Stimulated activated CD4-positive, alpha-beta T cell treated with anti-CD3 and anti-CD28 coated beads, Interleukin-12 subunit alpha, Interleukin-12 subunit beta, amount 100 ng/mL, for 24 hours (primary cell): ENCODE results near the gene RREB1.

ENCODE experiments used
- DNase-seq, 2 experiments: peaks; one replicate each; pipeline ENCODE4 v3.0.0-alpha.2; 2020; ENCODE audit warnings: low read depth in 2 of 2

RREB1 gene

DNA sequence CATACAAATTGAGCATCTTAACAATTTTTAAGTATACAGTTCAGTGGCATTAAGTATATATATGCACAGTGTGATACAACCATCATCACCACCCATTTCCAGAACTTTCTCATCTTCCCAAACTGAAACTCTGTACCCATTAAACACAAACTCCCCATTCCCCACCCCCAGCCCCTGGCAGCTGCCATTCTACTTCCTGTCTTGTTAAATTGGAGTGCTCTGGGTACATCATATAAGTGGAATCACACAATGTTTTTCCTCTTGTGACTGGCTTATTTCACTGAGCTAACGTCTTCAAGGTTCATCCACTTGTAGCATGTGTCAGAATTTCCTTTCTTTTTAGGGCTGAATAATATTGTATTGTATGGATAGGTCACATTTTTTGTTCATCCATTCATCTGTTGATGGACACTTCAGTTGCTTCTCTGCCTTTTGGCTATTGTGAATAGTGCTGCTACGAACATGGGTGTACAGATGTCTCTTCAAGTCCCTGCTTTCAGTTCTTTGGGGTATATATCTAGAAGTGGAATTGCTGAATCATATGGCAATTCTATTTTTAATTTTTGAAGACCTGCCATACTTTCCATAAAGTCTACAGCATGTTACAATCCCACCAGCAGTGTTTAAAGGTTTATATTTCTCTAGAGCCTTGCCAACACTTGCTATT is 19.6 kb upstream of the RREB1 start:
- DNase-seq, result no peak

- no peak for DNase-seq
Observed at GRCh38 chr6:7098993-7099392, 8.8 kb upstream of the RREB1 start.

DNA sequence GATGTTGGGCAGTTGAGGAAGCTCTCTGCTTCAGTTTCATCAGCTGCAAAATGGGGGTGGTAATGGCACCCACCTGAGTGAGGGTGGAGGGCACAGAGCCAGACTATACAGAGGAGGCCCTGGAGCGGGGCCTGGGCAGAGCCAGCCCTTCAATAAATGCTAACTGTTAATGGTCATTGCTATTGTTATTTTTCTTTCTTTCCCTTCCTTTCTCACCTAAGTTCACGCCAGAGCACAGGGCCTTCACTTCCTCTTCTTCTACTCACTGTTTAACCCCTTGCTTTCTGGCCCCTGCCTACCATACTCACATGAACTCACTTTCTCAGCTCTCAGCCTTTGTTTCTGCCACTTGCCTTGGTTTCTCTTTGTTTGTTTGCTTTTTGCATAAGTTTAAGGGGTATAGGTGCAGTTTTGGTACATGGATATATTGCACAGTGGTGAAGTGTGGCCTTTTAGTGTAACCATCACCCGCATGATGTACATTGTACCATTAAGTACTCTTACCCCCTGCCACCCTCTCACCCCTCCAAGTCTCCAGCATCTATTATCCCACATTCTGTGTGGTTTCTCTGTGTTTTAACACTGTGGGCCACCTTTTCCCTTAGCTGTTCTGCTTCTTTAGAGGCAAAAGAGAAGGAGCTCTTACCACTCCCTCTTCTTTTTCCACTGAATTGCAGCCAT is 7.5 kb upstream of the RREB1 start:
- DNase-seq, result no peak

DNA sequence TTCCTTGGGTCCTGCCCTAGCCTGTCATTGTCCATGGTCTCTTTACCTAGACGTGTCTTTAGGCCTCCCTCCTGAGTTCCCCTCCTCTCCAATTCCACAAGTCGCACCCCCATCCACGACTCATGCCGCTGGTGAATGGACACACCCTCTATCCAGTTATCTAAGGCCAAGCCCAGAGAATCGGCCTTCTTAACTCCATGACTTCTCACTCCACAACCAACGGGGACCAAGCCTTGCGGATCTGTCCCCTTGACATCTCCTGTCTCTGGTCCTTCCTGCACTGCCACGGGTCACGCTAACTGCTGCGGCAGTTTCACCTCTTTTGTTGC is 7.0 kb upstream of the RREB1 start:
- DNase-seq, result no peak

DNA sequence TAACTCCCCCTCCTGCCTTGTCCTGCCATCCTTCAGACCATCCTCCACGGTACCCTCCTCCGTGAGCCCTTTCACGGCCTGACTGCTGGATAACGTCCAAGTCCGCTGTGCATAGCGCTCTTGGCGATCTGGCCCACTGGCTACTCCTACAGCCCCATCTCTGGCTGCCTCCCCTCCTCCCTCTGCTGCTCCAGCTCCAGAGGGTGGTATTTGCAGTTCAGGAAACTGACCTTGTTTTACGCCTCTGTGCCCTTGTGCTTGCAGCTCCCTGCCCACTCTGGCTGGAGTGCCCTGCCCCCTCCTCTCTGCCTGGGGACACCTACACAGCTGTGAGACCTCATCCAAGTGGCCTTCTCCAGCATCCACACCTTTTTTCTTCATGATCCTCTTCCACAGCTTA is 6.5 kb upstream of the RREB1 start:
- DNase-seq, result no peak

GRCh38 chr6:7104752-7105151 is 3.0 kb upstream of the RREB1 start:
- no peak for DNase-seq

- no peak for DNase-seq
Observed at GRCh38 chr6:7106215-7106751, 1.5 kb upstream of the RREB1 start.

DNA sequence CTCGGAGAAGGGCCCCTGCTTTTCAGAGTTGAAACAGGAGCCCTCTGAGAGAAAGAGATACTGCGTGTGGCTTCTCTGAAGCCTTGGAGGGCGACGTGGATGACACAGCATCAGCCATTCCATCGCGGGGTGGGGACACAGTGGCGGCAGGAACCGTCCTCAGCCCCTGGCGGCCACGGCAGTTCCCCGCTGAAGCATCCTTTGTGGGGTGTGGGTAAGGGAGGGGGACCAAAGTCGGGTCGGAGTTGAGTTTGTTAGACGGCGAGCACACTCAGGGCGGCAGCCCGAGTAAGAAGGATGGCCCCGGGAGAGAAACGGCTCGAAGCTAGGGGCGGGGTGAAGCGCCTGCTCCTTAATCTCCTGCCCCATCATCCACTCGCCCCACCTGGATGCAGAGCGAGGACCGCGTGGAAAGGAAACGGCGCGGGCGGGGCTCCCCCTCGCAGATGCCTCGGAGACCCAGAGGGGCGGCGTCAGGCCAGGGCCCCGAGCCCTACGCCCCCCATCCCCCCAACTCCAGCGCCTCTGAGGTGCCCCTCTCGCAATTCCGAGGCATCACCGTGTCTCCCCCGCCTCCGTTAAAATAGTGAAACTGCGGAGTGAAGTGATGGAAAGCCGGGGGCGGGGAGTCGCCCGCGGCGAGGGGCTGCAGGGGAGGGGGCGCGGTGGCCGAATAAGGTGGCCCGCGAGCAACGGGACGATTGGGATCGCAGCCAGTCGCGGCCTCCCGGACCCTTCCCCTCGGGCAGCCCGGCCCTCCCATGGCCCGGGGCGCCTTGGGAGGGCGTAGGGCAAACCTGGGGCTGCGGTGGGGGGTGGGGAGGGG is 796 bp upstream of the RREB1 start:
- peak; percentile 38 to 55 for DNase-seq

DNA sequence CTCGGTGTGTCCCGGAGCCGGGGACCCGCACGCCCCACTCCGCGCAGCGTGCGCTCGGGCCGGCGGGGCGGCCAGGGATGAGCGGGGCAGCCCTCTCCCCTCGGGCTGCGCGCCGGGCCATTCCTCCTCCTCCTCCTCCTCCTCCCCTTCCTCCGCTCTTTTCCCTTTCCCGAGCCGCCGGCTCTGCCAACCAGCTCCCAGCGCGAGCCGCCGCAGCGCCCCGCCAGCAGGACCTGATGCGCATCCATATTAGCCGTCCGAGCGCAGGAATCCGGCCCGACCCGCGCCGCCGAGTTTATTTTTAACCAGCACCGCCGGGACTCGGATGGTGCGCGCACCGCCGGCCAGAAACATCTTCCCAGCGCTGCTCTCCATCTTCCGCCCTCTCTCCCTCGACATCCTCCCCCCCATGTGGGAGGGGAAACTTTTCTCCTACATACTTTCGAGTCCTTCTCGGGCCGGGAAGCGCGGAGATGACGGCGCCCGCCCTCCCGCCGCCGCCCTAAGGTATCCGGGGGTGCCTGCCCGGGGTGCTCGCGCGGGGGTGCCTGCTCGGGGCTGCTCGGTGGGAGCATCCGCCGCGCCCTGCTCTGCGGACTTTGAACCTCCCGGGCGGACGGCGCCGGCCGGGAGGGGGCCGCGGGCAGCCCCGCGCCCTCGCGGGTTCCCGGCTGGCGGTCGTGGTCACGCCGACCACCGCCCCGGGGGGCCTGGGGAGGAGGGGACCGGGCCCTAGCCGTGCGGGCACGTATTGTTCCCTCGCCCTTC is 619 bp downstream of the RREB1 start:
- peak; percentile 11 to 25 for DNase-seq

DNA sequence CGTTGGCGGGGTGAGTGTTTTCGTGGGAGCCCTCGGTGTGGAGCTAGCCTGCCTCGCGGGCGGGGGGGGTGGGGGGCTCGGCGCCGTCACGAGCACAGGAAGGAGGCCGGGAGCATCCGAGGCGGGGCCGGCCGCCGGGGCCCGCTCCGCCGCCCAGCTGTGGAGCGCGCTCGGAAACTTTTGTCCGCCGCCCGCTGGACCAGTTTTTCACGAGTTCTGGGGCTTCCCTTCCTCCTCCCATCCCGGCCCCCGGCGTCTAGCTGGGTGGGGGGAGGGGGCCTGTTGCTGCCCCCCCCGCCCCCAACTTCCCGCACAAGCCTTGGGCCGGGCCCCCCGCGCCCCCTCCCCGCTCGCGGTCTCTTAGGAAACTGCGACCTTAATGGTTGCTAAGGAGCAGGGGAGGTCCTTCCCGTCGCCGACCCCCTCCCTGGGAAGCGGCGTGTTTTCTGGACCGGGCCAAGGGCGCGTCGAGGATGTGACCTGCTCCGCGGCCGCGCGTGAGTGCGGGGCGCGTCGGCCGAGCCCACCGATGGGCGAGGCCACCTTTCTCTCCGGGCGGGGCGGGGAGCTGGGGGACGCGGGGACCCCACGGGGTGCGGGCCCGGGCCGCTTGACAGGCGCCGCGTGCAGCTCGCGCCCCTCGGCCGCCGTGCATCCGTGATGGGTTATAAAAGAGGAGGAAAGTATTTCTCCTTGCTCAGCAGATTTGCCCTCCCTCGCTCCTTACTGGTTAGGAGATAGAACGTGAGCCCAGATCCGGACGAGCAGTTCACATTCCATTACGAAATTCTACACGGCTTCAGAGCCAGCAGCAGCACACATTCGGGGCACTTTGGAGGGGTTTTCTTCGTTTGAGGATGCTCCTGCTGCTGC is 1.4 kb downstream of the RREB1 start:
- DNase-seq, result peak; percentile 14 to 23

- no peak for DNase-seq
Observed at GRCh38 chr6:7110092-7110792, 2.5 kb downstream of the RREB1 start.

DNA sequence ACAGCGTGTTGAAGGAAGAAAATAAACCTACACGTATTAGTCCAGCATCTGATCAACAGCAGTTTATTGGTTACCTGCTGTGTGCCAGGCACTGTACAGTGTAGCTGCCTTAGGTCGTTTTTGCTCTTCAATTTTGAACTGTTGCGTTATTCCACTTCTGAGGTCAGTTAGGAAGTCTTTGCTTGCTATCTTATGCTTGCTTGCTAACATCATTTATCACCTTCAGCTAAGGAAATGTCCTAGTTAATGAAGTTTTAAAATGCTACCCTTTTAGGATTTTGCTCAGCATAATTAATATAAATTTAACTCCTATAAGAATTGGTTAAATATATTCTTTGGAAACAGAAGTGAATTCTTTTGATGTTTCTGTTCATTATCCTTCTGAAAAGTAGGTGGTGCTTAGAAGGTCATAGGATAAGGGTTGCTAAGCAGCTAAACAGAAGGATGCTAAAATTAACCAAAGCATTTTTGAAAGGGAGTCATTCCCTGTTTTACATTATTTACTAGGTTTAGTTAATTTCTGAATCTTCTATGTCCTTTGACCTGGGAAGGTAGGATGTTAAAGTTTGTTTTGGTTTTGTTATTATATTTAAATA is 3.4 kb downstream of the RREB1 start:
- DNase-seq, result no peak

DNA sequence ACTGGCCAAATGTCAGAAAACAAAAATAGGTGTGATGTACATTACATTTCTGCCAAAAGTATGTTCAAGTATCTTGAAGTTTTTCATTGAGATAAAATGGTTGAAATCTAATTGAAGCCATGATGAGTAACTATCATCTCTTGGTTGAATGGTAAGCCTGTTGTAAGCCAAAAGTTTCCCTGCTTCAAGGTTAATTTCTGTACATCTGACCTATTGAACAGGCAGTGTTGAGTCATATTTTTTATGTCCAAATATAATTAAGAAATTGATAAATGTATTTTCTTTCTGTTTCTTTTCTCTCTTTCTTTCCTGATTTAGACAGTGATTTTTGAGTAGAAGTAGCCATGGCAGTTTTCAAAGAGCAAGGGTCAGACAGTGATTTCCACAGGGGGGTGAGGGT is 4.4 kb downstream of the RREB1 start:
- no peak for DNase-seq

GRCh38 chr6:7112741-7113313 is 5.1 kb downstream of the RREB1 start:
- DNase-seq, result peak; percentile 15 to 19

DNA sequence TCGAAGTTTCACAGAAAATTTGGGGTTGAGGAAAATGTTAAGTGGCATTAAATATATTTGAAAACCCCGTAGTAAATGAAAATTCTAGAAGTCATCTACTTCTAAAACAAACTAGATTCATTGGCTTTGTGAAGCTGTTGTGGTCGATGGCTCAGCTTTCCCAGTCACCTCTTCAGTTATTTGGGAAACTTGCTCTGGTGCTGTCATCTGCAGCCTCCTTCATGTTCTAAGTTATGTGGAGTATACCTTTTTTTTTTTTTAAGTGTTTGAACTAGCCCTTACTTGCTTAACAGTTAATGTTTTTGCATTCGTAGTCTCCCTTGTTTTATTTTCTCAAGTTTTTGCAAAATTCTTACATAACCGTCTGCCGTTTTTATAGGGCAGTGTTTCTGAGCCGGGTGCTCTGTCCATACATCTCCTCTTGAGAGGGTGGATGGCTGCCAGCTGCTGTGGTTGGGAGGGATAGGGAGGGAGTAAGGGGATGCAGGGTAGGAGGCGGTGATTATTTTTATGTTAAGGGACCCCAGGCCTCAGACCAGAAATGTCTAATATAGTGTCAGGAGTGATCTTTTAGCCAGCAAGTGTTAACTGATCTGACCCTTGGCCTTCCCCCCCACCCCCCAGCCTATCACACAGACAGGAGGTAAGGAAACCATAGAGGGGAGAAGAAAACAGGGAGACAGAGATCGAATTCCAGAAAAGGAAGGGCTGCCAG is 7.1 kb downstream of the RREB1 start:
- DNase-seq, result no peak

DNA sequence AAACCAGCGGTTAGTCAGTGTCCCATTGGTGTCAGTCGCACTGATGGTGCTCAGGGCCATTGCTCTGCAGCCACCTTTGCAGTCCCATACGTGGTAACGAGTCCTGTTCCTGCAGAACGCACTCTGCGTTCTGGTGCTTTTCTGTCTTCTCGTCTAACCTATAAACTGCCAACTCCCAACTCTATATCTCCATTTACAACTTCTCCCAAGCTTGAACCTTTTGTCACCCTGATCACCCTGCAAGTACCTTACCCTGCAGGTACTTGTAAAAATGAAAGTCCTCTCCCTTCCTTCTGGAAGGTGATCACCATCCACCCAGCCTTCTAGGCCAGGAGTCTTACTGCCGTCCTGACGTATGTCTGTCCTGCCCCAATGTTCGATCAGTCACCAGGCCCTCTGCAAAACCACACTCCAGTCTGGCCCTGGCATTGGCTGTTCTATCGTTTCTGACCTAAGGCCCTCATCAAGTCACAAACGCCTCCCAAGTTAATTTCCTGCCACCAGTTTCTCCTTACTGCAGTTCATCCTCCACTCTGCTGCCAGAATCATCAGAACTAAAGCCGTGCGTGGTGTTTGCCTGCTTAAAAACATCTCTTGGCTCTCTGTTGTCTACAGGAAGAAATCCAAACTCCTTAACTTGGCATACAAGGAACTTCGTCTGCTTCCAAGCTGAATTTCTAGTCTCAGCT is 7.9 kb downstream of the RREB1 start:
- no peak for DNase-seq

GRCh38 chr6:7119272-7119801 is 11.6 kb downstream of the RREB1 start:
- DNase-seq, result no peak

DNA sequence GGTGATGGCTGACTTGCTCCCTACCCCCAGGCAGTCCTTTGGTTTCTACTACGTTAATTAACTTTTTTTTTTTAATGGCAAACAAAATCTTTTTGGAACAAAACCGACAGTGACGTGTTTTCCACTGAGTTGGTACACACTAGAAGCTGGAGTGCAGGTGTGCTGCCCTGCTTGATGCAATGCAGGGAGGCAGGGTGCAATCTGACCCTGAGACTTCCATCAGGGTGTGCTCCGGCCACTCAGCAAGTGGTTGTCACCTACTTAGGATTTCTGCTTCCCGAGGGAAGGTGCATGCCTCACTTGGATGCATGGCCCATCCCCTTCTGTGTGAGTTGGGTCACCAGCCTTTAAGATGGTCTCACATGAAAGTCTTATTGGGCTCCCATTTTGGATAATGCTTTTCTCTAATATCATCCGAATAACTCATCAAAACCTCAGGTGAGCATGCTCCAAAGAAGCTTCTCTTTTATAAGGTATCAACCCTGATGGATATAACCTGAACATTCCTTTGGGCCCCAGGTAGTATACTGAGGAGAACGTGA is 14.0 kb downstream of the RREB1 start:
- DNase-seq, result no peak
